Measurements from ENCODE around the gene RAB25. TPM values are rescaled to one million over a fixed set of nuclear protein-coding genes. Genes with fewer than 3 reads are reported as not detected.

RAB25 gene
- total and polyA plus RNA-seq, 2 of the 13 experiments (the other 11 are each of a cell fraction or from before 2014, with no cell fraction given): 0.20 to 0.22 TPM

- TF ChIP-seq KDM5A (IDR thresholded peaks at IDR 0.05; ENCODE audit: borderline replicate concordance, low read length) (no peak), REL (CRISPR knock-in tag; conservative IDR thresholded peaks at IDR 0.05) (no peak), ZNF776 (CRISPR knock-in tag; IDR thresholded peaks at IDR 0.05) (peak; percentile 84), ZBTB10 (CRISPR knock-in tag; IDR thresholded peaks at IDR 0.05; ENCODE audit: borderline replicate concordance) (no peak), ZNF598 (CRISPR knock-in tag; IDR thresholded peaks at IDR 0.05; ENCODE audit: borderline replicate concordance) (peak; percentile 54; the same call in 1 of the 2 replicates), ZNF264 (CRISPR knock-in tag; IDR thresholded peaks at IDR 0.05) (no peak), TOPORS (CRISPR knock-in tag; IDR thresholded peaks at IDR 0.05) (no peak), ZNF777 (CRISPR knock-in tag; IDR thresholded peaks at IDR 0.05) (no peak), ZBTB43 (CRISPR knock-in tag; conservative IDR thresholded peaks at IDR 0.05) (0 out of 2 replicates have a peak, but pooled peaks have one; percentile 28), E2F5 (CRISPR knock-in tag; conservative IDR thresholded peaks at IDR 0.05) (no peak), MLXIP (CRISPR knock-in tag; IDR thresholded peaks at IDR 0.05; ENCODE audit: borderline replicate concordance) (no peak), ELK4 (CRISPR knock-in tag; IDR thresholded peaks at IDR 0.05; ENCODE audit: borderline replicate concordance) (no peak), ZNF251 (CRISPR knock-in tag; IDR thresholded peaks at IDR 0.05) (no peak), ZNF253 (CRISPR knock-in tag; IDR thresholded peaks at IDR 0.05; ENCODE audit: borderline replicate concordance) (no peak), ZNF644 (CRISPR knock-in tag; IDR thresholded peaks at IDR 0.05; ENCODE audit: low read depth) (0 out of 2 replicates have a peak, but pooled peaks have one; percentile 31), DDIT3 (CRISPR knock-in tag; IDR thresholded peaks at IDR 0.05) (no peak), ZNF34 (CRISPR knock-in tag; IDR thresholded peaks at IDR 0.05; ENCODE audit: borderline replicate concordance) (no peak), TRIM24 (CRISPR knock-in tag; IDR thresholded peaks at IDR 0.05) (no peak)
- TF ChIP-seq, protein P1, sequence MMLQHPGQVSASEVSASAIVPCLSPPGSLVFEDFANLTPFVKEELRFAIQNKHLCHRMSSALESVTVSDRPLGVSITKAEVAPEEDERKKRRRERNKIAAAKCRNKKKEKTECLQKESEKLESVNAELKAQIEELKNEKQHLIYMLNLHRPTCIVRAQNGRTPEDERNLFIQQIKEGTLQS (CRISPR knock-in tag; IDR thresholded peaks at IDR 0.05): peak; percentile 64; the same call in 1 of the 2 replicates
These were observed 53.4 kb downstream of the RAB25 start, which contains the start of gene LMNA (continued) for GRCh38 chr1:156114101-156114918.
